ENCODE measurements around the gene DDAH1.

GRCh38 chr1:85356130-85356529 lies 108.8 kb downstream of the DDAH1 start:
- TF ChIP-seq, protein P1, sequence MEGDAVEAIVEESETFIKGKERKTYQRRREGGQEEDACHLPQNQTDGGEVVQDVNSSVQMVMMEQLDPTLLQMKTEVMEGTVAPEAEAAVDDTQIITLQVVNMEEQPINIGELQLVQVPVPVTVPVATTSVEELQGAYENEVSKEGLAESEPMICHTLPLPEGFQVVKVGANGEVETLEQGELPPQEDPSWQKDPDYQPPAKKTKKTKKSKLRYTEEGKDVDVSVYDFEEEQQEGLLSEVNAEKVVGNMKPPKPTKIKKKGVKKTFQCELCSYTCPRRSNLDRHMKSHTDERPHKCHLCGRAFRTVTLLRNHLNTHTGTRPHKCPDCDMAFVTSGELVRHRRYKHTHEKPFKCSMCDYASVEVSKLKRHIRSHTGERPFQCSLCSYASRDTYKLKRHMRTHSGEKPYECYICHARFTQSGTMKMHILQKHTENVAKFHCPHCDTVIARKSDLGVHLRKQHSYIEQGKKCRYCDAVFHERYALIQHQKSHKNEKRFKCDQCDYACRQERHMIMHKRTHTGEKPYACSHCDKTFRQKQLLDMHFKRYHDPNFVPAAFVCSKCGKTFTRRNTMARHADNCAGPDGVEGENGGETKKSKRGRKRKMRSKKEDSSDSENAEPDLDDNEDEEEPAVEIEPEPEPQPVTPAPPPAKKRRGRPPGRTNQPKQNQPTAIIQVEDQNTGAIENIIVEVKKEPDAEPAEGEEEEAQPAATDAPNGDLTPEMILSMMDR (IDR thresholded peaks at IDR 0.05; ENCODE audit: extremely low read depth in 1 of 2, insufficient read depth in 1 of 2, low read depth in 1 of 2, low read length in 2 of 2), result no peak
- TF ChIP-seq MYC (IDR thresholded peaks at IDR 0.05; ENCODE audit: low read depth, low read length) (no peak), POLR2AphosphoS5 (IDR thresholded peaks at IDR 0.05; ENCODE audit: insufficient read depth, low read depth, low read length) (no peak), POLR2A (IDR thresholded peaks at IDR 0.05; ENCODE audit: low read depth, low read length) (no peak), GATA2 (IDR thresholded peaks at IDR 0.05; ENCODE audit: insufficient read depth, insufficient read length, low read depth, low read length) (no peak), JUN (IDR thresholded peaks at IDR 0.05; ENCODE audit: borderline replicate concordance, insufficient read depth, insufficient read length, low read depth) (no peak), EZH2 (IDR thresholded peaks at IDR 0.05; ENCODE audit: borderline replicate concordance, low read depth, low read length, severe bottlenecking) (no peak), FOS (IDR thresholded peaks at IDR 0.05; ENCODE audit: borderline replicate concordance, insufficient read depth, low read length) (no peak)
